Naive thymus-derived CD4-positive, alpha-beta T cell (primary cell): ENCODE results near the gene SNX30. TPM values are rescaled to one million over a fixed set of nuclear protein-coding genes. Genes with fewer than 3 reads are reported as not detected.

ENCODE experiments used
- ATAC-seq: fragments of 150-1000 bp; cut with Tn5 transposase; 2 replicates; pipeline ENCODE4 v1.10.0; 2021; ENCODE audit warnings: mild to moderate bottlenecking, moderate library complexity
- CTCF ChIA-PET: fragments of 350-600 bp; sonication (Branson Sonifier 250); formaldehyde crosslinking; loops from one replicate; lab custom pipeline; 2021; ENCODE audit warnings: antibody characterized with exemption; lab: Charles Lee
- POLR2A ChIA-PET: fragments of 350-600 bp; sonication (Branson Sonifier 250); formaldehyde crosslinking; loops from one replicate; lab custom pipeline; 2021; ENCODE audit warnings: antibody characterized with exemption, inconsistent platforms; lab: Charles Lee
- DNase-seq, 9 donors: peaks; one replicate each; pipeline versions ENCODE4 v3.0.0 to v3.0.0-alpha.2; 2020 to 2022; ENCODE audit warnings: mixed read lengths in 1 of 9
- H3K27ac ChIP-seq: one replicate; pipeline ENCODE4 v1.7.0; 2013; ENCODE audit warnings: mild to moderate bottlenecking, low read depth, low read length, moderate library complexity
- H3K27me3 ChIP-seq, 2 donors: one replicate each; pipeline ENCODE4 v1.7.0; 2013; ENCODE audit warnings: low read length in 2 of 2, mild to moderate bottlenecking in 2 of 2, moderate library complexity in 2 of 2; ENCODE audit not compliant: control insufficient read depth in 2 of 2, insufficient read depth in 2 of 2
- H3K36me3 ChIP-seq, 3 experiments: 1 replicate in 2 of 3; 2 replicates in 1 of 3; pipeline ENCODE4 v1.7.0; 2013; ENCODE audit warnings: low read length in 3 of 3, mild to moderate bottlenecking in 3 of 3, moderate library complexity in 1 of 3; ENCODE audit not compliant: insufficient read depth in 3 of 3, control insufficient read depth in 2 of 3
- H3K4me1 ChIP-seq, 2 donors: one replicate each; pipeline ENCODE4 v1.7.0; 2013; ENCODE audit warnings: low read length in 2 of 2, mild to moderate bottlenecking in 2 of 2, moderate library complexity in 1 of 2; ENCODE audit not compliant: control insufficient read depth in 2 of 2, insufficient read depth in 2 of 2
- H3K4me3 ChIP-seq: 2 replicates; pipeline ENCODE4 v1.7.0; 2013; ENCODE audit warnings: mild to moderate bottlenecking, low read length
- H3K9me3 ChIP-seq, 3 experiments: 1 replicate in 2 of 3; 2 replicates in 1 of 3; pipeline ENCODE4 v1.7.0; 2013; ENCODE audit warnings: low read length in 3 of 3; ENCODE audit not compliant: control insufficient read depth in 2 of 3
- H3K27ac Mint-ChIP-seq, 9 donors: one replicate each; pipeline ENCODE4 v1.8.0; 2020 to 2022; ENCODE audit warnings: mixed read lengths in 9 of 9, mild to moderate bottlenecking in 8 of 9, moderate library complexity in 5 of 9, inconsistent platforms in 2 of 9
- H3K27me3 Mint-ChIP-seq, 5 donors: one replicate each; pipeline ENCODE4 v1.8.0; 2021 to 2022; ENCODE audit warnings: mixed read lengths in 5 of 5, mild to moderate bottlenecking in 1 of 5
- H3K36me3 Mint-ChIP-seq, 5 donors: one replicate each; pipeline ENCODE4 v1.8.0; 2020 to 2022; ENCODE audit warnings: mixed read lengths in 5 of 5, mild to moderate bottlenecking in 3 of 5, inconsistent platforms in 1 of 5
- H3K4me1 Mint-ChIP-seq, 7 donors: one replicate each; pipeline ENCODE4 v1.8.0; 2020 to 2022; ENCODE audit warnings: mixed read lengths in 7 of 7, mild to moderate bottlenecking in 3 of 7, inconsistent platforms in 1 of 7
- H3K4me3 Mint-ChIP-seq, 10 donors: one replicate each; pipeline ENCODE4 v1.8.0; 2020 to 2022; ENCODE audit warnings: mild to moderate bottlenecking in 10 of 10, mixed read lengths in 10 of 10, moderate library complexity in 6 of 10, inconsistent platforms in 2 of 10
- H3K9me3 Mint-ChIP-seq, 11 donors: one replicate each; pipeline ENCODE4 v1.8.0; 2020 to 2022; ENCODE audit warnings: mixed read lengths in 11 of 11, mild to moderate bottlenecking in 4 of 11, inconsistent platforms in 1 of 11, moderate library complexity in 1 of 11
- intact Hi-C, 2 donors: fragments of 100-400 bp; cut with micrococcal nuclease; formaldehyde crosslinking; loops; one replicate each; pipeline ENCODE4 v1.15.1; 2023
- polyA plus RNA-seq, 2 donors: library from polyadenylated mRNA; unstranded; fragments of 300-500 nt; fragmentation: Illumina TruSeq; gene quantifications; one replicate each; pipeline ENCODE4 v1.2.3, GENCODE V29; 2021
- total RNA-seq, 6 experiments: library from RNA in 5 of 6; stranded (reverse) in 5 of 6; gene quantifications; 1 replicate in 5 of 6; 2 replicates in 1 of 6; pipeline ENCODE4 v1.2.3 and lab custom pipeline; 2021 to 2026

Gene SNX30
- total and polyA plus RNA-seq, 7 experiments from 2014 or later, result 0.98 to 15.8 (median 8.4) TPM

GRCh38 chr9:112850840-112851239 lies 100.3 kb downstream of the SNX30 start:
- H3K9me3 Mint-ChIP-seq, result no peaks in the 10 kb centered on the region
- DNase-seq (no peak), ATAC-seq (no peak)
- peaks cover 2 to 64% (median 21%) of the 10 kb centered on the region in 5 donors for H3K36me3 Mint-ChIP-seq
- H3K4me3 ChIP-seq, result no peak overlapping the region
- H3K27me3 ChIP-seq, result no peaks in the 10 kb centered on the region
- CTCF ChIA-PET, result no interaction called here
- H3K27ac Mint-ChIP-seq, result no peak overlapping the region
- intact Hi-C loops, result no loop called here
- H3K4me1 ChIP-seq, result peaks cover 0 to 6% of the 10 kb centered on the region in 2 donors
- H3K9me3 ChIP-seq, result no peaks in the 10 kb centered on the region
- H3K27ac ChIP-seq, result no peak overlapping the region
- H3K36me3 ChIP-seq, result peaks cover 0 to 28% (median 4%) of the 10 kb centered on the region in 3 experiments
- H3K4me1 Mint-ChIP-seq, result peaks cover 0 to 12% (median 5%) of the 10 kb centered on the region in 7 donors
- H3K4me3 Mint-ChIP-seq, result no peak overlapping the region
- no peaks in the 10 kb centered on the region for H3K27me3 Mint-ChIP-seq
- POLR2A ChIA-PET, result interaction anchor here (0.7 kb wide), 1 partner anchor 1326 kb away, joined by 3 read pairs; the partner anchor contains the start of gene ZNF483

GRCh38 chr9:112852741-112853504 lies 102.4 kb downstream of the SNX30 start:
- no peak for ATAC-seq
- H3K36me3 Mint-ChIP-seq, result peaks cover 2 to 60% (median 21%) of the 10 kb centered on the region in 5 donors
- CTCF ChIA-PET, result no interaction called here

DNA sequence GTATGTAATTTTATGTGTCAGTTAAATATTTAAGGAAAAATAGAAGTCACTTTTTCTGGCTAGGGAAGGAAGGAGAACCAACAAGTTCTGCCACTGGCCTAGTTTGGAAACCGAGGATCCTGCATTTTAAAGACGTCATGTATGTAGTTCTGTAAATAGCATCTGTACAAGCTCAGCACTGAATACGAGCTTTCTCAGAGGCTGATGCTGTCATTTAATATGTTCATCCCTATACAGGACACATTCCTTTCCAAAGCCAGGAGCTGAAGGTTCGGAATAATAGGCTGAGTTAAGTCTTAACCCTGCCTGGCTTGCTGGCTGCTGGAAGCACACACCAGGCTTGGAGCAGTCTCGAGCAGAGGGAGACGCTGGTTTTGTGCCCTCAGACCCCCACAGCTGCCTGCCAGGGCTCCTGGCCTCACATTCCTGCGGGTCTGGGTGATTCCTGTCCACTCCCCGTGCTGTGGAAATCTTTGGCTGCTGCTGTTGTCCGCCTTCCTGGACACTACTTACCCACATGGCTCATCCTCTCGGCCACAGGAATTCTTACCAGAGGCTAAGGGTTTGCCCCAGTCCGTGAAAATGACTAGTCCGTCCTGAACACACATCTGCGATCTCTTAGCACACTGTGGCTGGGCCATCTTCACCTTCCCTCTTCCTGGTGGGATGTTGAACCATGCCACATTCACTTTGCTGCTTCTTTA lies 103.5 kb downstream of the SNX30 start:
- Histone ChIP-seq H3K4me1 (peaks cover 0 to 3% of the 10 kb centered on the region in 2 donors), H3K36me3 (peaks cover 0 to 28% (median 4%) of the 10 kb centered on the region in 3 experiments), H3K27ac (no peak overlapping the region), H3K27me3 (no peaks in the 10 kb centered on the region), H3K4me3 (no peak overlapping the region), H3K9me3 (no peaks in the 10 kb centered on the region)
- no peaks in the 10 kb centered on the region for H3K27me3 Mint-ChIP-seq
- no peak overlapping the region for H3K27ac Mint-ChIP-seq
- ChIA-PET POLR2A (no interaction called here), CTCF (no interaction called here)
- peaks cover 2 to 63% (median 26%) of the 10 kb centered on the region in 5 donors for H3K36me3 Mint-ChIP-seq
- no peaks in the 10 kb centered on the region for H3K9me3 Mint-ChIP-seq
- intact Hi-C loops, result no loop called here
- peaks cover under 1 to 23% (median 3%) of the 10 kb centered on the region in 7 donors for H3K4me1 Mint-ChIP-seq
- DNase-seq (no peak), ATAC-seq (no peak)
- H3K4me3 Mint-ChIP-seq, result no peak overlapping the region

More at GRCh38 chr9:112852741-112853504, 102.4 kb downstream of the SNX30 start:
- H3K27me3 Mint-ChIP-seq, result no peaks in the 10 kb centered on the region
- DNase-seq, result no peak
- Histone ChIP-seq H3K4me1 (peaks cover 0 to 6% of the 10 kb centered on the region in 2 donors), H3K4me3 (no peak overlapping the region), H3K27me3 (no peaks in the 10 kb centered on the region), H3K36me3 (peaks cover 0 to 28% (median 4%) of the 10 kb centered on the region in 3 experiments), H3K27ac (no peak overlapping the region), H3K9me3 (no peaks in the 10 kb centered on the region)
- no peaks in the 10 kb centered on the region for H3K9me3 Mint-ChIP-seq
- intact Hi-C loops, result no loop called here
- POLR2A ChIA-PET, result no interaction called here
- peaks cover 0 to 15% (median 5%) of the 10 kb centered on the region in 7 donors for H3K4me1 Mint-ChIP-seq
- H3K27ac Mint-ChIP-seq, result no peak overlapping the region
- no peak overlapping the region for H3K4me3 Mint-ChIP-seq

DNA sequence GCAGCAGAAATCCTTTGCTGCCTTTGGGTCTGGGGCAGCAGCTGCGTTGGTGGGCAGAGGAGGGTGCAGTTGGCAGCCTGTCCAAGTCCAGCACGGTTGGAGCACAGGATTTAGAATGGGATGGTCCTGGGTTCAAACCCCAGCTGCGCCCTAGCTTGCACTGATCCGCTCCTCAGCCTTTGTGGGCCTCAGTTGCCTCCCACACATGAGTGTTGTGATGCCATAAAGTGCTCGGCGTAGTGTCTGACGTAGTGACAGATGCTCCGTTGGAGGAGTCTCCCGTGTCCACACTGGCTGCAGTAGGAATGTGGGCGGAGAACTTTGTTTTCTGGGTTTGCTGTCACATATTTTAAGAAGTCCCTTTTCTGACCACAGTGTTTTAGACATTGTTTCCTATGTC lies 104.1 kb downstream of the SNX30 start:
- DNase-seq (no peak), ATAC-seq (no peak)
- ChIA-PET POLR2A (no interaction called here), CTCF (no interaction called here)
- Mint-ChIP-seq H3K36me3 (peaks cover 2 to 63% (median 28%) of the 10 kb centered on the region in 5 donors), H3K27ac (no peak overlapping the region), H3K9me3 (no peaks in the 10 kb centered on the region), H3K4me1 (peaks cover 0 to 23% (median 2%) of the 10 kb centered on the region in 7 donors), H3K27me3 (no peaks in the 10 kb centered on the region), H3K4me3 (no peak overlapping the region)
- H3K4me3 ChIP-seq, result no peak overlapping the region
- H3K9me3 ChIP-seq, result no peaks in the 10 kb centered on the region
- intact Hi-C loops, result no loop called here
- H3K4me1 ChIP-seq, result no peaks in the 10 kb centered on the region
- H3K27ac ChIP-seq, result no peak overlapping the region
- peaks cover 0 to 28% (median 4%) of the 10 kb centered on the region in 3 experiments for H3K36me3 ChIP-seq
- H3K27me3 ChIP-seq, result no peaks in the 10 kb centered on the region

DNA sequence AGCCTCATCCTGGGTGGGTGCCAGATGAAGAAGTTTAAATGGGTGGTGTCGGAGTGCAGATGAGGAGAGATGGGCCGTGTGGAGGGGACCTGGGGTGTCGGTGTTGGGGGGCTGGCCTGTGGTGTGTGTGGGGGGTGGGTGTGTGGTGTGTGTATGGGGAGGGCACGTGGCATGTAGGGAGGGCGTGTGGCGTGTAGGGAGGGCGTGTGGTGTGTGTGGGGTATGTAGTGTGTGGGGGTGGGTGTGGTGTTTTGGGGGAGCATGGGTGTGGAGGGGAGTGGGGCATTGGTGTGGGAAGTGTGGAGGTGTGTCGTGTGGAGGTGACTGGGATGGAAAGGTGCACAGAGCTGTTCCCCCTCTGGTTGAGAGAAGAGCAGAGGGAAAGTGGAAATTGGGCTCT lies 105.6 kb downstream of the SNX30 start:
- Mint-ChIP-seq H3K4me3 (no peak overlapping the region), H3K27me3 (no peaks in the 10 kb centered on the region), H3K36me3 (peaks cover 2 to 58% (median 29%) of the 10 kb centered on the region in 5 donors), H3K27ac (no peak overlapping the region), H3K4me1 (peaks cover 0 to 27% (median 0%) of the 10 kb centered on the region in 7 donors), H3K9me3 (no peaks in the 10 kb centered on the region)
- CTCF ChIA-PET, result no interaction called here
- DNase-seq (no peak), ATAC-seq (no peak)
- H3K27ac ChIP-seq, result no peak overlapping the region
- POLR2A ChIA-PET, result no interaction called here
- no peaks in the 10 kb centered on the region for H3K9me3 ChIP-seq
- H3K27me3 ChIP-seq, result no peaks in the 10 kb centered on the region
- no peaks in the 10 kb centered on the region for H3K4me1 ChIP-seq
- intact Hi-C loops, result no loop called here
- H3K4me3 ChIP-seq, result no peak overlapping the region
- peaks cover 0 to 21% (median 4%) of the 10 kb centered on the region in 3 experiments for H3K36me3 ChIP-seq

DNA sequence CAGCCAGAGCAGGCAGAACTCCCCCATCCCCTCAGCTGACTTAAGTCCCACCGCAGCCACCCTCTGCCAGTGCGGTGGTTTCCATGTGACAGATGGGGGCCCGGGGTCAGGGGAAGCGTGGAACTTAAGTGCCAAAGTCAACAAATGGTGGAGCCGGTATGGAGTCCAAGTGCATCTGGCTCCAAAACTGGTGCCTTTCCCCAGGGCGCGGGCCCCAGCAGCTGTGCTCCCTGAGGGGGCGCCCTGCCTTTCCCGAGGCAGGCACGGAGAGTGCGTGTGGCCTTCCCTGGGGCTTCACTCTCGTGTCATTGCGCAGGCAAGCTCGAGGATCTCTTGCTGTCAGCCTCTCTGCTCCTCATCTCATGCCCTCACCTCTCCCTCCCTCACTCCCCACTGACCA lies 106.3 kb downstream of the SNX30 start:
- no peaks in the 10 kb centered on the region for H3K9me3 ChIP-seq
- H3K36me3 ChIP-seq, result peaks cover 0 to 20% (median 4%) of the 10 kb centered on the region in 3 experiments
- H3K27me3 ChIP-seq, result no peaks in the 10 kb centered on the region
- H3K4me1 ChIP-seq, result no peaks in the 10 kb centered on the region
- Mint-ChIP-seq H3K27ac (no peak overlapping the region), H3K4me1 (peaks cover 0 to 27% (median 0%) of the 10 kb centered on the region in 7 donors), H3K9me3 (no peaks in the 10 kb centered on the region), H3K36me3 (peaks cover 0 to 56% (median 27%) of the 10 kb centered on the region in 5 donors), H3K27me3 (no peaks in the 10 kb centered on the region), H3K4me3 (no peak overlapping the region)
- H3K27ac ChIP-seq, result no peak overlapping the region
- POLR2A ChIA-PET, result no interaction called here
- DNase-seq (no peak), ATAC-seq (no peak)
- intact Hi-C loops, result no loop called here
- H3K4me3 ChIP-seq, result no peak overlapping the region
- CTCF ChIA-PET, result no interaction called here
